K562 treated with DMSO at 1 percent for 12 hours (cell line): ENCODE results near the gene TMED4. TPM values are rescaled to one million over a fixed set of nuclear protein-coding genes. Genes with fewer than 3 reads are reported as not detected.

ENCODE experiments used
- total RNA-seq: library from RNA; unstranded; fragments of 300-600 nt; gene quantifications from 2 replicates; pipeline ENCODE4 v1.2.3, GENCODE V29; 2022; ENCODE audit not compliant: insufficient read depth

TMED4 gene
- 35.5 and 66.0 TPM in 2 replicates for total RNA-seq

DNA sequence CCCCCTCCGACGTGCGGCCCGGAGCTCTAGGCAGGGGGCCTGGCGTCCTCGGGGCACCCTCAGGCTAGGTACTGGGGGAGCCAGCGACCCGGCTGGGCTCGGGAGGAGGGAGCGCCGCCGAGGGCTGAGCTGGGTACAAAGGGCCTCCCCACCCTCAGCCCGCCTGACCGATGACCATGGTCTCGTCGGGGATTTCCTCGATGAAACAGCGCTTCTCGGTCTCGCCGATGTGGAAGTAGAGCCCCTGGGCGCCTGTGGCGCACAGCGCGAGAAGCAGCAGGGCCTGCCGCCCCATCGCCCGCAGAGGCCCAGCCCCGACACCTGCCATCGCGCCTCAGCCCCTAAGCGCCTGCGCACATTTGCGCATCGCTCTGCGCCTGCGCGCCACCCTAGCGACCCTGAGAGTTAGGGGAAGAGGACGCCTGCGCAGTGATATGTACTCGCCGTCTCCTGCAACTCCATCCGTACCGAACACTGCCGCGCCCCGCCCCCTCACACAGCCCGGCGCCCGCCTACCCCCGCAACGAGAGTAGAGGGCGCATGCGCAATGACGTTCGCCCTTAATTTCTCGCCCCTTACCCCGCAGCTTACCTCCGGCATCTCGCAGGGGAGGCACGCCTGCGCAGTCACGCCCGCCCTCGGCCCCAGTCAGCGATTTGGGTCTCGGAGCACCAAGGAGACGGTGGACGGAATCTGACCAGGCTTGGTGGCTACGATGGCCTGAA is at the start of gene TMED4:
TMED4 (minus strand) TSS at position 353 of the 725 bp plus-strand sequence; CDS start at position 328, 25 bp downstream.

DNA sequence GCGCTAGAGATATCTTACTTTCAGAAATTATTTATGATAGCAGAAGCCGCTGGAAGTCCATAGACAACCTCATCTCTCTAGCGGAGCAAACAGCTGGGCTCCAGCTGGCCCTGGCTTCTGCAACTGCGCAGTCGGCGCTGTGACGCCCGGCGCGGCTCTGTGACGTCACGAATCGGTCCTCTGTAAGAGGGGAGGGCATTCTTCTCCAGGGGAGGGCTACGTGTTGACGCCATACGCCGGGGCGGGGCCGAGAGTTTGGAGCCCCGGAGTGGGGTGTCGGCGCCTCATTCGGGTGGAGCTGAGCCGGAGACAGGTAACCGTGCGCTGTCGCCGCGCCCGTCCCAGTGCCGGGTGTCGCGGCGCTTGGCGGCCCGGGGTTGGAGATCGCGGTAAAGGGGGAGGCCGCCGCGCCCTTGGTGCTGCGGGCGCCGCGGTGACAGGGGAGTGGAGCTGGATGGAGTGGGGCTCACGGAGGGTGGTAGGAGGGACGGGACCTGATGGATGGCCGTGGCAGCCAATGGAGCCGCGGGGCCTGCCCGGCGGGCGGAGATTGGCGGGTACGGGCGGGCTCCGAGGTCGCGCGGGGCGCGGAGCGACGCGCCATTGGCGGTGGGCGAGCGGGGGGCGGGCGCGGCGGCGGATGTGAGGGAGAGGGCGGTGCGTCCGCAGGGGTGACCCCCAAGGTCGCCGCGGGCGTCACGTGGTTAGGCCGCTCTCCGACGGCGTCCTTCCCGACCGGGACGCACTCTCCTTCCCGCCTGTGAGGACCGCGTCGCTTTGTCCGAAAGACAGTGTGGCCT is 24.5 kb upstream of the TMED4 start, which contains the start of gene OGDH:
OGDH (plus strand) TSS at position 287 of the 800 bp plus-strand sequence. CDS start 17,717 bp downstream, outside the sequence.

DNA sequence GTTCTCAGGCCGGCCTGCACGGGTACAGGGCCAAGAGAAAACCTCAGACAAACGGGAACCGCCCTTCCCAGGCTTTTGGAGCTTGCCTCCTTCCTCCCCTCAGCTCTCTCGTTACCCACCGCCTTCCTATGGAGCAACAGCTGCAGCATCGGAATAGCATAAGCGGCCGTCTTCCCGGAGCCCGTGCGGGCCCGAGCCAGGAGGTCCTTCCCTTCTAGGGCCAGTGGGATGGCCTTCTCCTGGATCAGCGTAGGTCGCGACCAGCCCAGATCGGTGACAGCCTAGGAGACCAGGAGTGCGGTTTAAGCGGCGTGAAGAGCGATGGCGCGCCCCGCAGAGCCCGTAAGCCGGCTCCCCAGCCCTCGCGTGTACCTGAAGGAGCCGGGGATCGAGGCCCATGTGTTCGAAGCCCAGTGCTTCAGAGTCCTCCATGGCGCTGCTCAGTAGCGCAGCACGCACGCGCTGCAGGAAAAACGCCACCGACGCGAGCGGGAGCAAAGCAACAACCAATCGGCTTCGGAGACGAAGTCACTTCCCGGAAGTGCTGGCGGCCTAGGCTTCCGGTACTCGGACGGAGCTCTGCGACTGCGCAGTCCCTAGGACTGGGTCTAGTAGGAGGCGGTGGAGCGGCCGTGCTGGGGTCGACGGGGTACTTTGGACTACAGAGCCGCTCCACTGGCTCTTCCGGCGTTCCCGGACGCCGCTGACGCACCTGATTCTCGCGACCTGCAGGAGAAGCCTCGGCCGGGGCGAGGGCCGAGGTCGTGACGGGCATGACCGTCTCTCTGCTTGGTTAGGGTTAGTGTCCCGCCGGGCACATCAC is 8.4 kb downstream of the TMED4 start, which contains the start of gene DDX56:
DDX56 (minus strand) TSS at position 445 of the 823 bp plus-strand sequence; CDS start at position 432, 13 bp downstream.

GRCh38 chr7:44541028-44541869 is 40.8 kb downstream of the TMED4 start, which contains the start of gene NPC1L1:
NPC1L1 (minus strand) TSS chr7:44541330; CDS start chr7:44541259, 71 bp downstream.

Other genes starting within 250 kb of the TMED4 start
- gene NUDCD3, start 91.6 kb downstream of the TMED4 start, total RNA-seq: 19.8 and 20.1 TPM in 2 replicates
- gene NPC1L1, start 40.9 kb downstream of the TMED4 start, total RNA-seq: 0.51 TPM in 1 of 2 replicates, not detected in the other
- gene DDX56, start 8.3 kb downstream of the TMED4 start, total RNA-seq: 64.7 and 77.4 TPM in 2 replicates
- gene OGDH, start 24.4 kb upstream of the TMED4 start, total RNA-seq: 48.4 and 83.6 TPM in 2 replicates
- 5.6 and 21.3 TPM in 2 replicates for gene ZMIZ2, start 166.6 kb upstream of the TMED4 start, total RNA-seq
- 1,399 and 1,834 TPM in 2 replicates for gene PPIA, start 214.4 kb upstream of the TMED4 start, total RNA-seq